Limb (tissue), 2 donors: ENCODE results near the gene SFTA2.
"Not testable (repeated sequence)": the region's sequence is repeated elsewhere in the genome, so short reads cannot be mapped to it uniquely, and the experiment has no call there.

Experiments used
- DNase-seq, 2 donors: peaks; one replicate each; pipeline ENCODE4 v3.0.0-alpha.2; 2016; ENCODE audit errors: extremely low spot score in 2 of 2

The SFTA2 gene

DNA sequence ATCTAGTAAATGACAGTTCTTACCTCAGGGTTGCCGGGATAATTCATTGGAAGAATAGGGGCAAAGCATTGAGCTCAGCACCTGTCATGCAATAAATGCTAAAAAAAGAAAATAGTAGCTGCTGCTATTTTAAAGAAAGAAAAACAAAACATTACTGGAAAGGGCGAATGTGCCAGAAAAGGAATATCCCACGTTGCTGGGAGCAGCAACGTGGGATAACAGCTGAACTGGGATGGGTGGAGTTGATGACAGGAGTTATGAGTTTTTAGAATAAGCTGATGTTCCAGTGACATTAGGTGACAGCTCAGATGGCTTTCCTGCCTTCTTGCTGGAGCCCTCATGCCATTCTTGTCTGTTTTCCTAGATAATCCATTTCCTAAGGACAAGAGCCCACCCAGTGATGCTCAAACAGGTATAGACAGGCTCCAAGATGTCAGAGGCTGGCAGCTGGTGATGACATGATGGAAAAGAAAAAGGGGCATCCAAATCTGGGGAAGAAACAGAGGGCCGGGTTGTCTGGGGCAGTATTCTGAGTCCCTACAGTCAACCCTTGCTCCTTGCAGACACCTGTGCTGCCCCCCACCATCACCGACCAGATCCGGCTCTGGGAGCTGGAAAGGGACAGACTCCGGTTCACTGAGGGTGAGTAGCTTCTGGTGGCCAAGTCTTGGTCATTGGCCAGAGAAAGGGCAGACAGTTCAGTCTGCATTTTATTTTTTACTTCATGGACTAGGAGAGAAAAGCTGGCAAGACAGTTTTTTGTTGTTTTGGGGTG, 19.0 kb downstream of the SFTA2 start:
- DNase-seq = no peak

DNA sequence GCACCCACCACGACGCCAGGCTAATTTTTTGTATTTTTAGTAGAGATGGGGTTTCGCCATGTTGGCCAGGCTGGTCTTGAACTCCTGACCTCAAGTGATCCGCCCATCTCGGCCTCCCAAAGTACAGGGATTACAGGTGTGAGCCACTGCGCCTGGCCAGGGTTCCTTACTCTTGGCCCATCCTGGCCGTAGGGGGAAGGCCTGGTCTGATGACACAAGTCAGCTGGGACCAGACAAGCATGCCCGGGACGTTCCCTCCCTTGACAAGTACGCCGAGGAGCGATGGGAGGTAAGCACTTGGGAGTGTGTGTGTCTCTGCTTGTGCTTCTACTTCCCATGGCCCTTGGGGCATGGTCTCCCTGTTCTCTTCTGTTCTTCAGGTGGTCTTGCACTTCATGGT, 21.5 kb downstream of the SFTA2 start:
- DNase-seq = not testable (repeated sequence)

DNA sequence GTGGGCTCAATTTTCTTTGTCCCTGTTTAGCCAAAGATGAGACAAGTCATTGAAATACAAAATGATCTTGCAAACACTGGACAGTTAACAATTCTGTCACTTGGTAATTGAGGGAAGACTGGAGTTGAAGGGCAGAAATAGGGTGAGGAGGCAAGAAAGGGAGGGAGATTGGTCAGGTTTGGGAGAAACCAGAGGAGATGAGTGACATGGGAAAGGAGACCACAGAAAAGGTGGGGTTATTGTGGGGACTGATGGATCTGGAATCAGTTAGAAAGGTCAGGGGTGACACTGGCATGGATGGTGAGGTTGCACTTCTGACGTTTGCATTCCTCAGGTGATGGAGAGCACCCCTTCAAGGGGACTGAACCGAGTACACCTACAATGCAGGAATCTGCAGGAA, 23.3 kb downstream of the SFTA2 start:
- DNase-seq = no peak

DNA sequence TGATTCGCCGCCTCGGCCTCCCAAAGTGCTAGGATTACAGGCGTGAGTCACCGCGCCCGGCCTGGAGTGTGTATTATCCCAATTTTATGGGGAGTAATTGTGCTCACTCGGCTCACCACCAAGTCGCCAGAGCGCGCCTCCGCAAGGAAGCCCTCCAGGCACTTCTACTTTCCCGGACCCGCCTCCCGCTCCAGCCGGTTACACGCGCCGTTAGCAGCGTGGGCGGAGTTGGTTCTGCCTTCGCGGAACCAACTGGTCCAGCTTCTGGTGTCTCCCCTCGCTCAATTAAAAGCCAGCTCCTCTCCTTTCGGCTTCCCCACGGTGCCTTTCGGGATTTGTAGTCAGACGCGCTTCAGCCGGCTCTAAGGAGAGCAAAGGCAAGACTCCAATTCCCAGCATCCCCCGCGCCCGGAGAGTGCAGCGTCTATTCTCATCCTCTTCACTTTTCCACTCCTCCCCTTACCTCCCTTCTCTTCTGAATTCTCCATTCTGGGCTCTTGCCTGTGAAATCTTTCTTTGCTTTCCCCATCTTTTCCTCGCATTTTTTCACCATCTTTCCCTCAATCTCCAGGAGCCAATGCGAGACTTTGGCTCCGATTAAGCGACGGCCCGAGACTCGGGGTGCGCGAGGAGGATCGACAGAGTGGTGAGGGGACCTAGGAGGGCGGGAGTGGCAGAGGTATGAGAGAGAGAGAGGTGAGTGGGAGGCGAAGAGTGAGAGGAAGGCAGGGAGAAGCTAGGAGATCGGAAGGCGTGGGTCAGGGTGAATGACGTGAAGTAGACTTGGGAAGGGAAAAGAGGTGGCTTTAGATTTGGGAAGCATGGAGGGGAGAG, 24.0 kb downstream of the SFTA2 start, which contains the start of gene GTF2H4:
Gene GTF2H4, plus strand, starts transcription at position 450 of the 834 bp plus-strand sequence.
- DNase-seq = peak; percentile 95 to 99

DNA sequence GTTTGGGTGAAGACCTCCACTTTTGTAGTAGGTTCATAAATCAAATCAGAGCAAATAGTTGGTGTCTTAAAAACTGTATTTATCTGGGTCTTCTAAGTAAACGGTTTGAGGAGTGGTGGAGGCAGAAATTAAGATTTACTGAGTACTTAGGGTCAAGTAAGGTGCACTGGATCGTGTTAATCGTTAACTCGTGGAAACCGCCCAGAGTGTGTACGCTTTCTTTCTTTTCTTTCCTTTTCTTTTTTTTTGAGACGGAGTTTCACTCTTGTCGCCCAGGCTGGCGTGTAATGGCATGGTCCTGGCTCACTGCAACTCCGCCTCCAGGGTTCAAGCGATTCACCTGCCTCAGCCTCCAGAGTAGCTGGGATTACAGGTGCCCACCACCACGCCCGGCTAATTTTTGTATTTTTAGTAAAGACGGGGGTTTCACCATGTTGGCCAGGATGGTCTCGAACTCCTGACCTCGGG, 24.6 kb downstream of the SFTA2 start:
- DNase-seq = not testable (repeated sequence)

DNA sequence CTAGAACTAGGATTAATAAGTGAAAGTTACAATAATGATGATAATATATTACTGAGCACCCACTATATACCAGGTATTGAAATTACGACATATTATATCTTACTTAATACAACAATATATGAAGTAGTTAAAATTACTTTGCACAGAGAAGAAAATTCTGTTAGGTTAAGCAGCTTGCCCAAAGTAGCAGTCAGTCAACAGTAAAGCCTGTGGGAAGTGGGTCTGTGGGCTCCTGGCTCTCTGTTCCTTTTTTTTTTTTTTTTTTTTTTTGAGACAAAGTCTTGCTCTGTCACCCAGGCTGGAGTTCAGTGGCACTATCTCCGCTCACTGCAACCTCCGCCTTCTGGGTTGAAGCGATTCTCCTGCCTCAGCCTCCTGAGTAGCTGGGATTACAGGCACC, 28.7 kb downstream of the SFTA2 start:
- DNase-seq = no peak

DNA sequence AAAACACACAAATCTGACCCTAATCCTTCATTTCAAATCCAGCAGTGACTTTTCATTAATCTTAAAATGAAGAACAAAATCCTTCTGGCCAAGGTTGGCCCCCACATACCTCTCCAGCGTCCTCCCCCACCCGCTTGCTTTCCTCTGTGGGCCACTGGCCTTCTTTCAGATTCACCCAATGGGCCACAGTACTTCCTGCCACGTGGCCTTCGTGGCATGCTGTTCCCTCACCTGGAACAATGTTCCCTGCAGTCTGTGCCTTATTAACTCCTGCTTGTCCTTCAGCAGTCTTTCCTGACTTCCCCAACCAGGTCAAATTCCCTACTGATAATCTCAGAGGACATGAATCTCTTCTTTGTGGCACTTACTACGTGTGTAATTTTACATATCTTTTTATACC, 29.3 kb downstream of the SFTA2 start:
- no peak for DNase-seq

DNA sequence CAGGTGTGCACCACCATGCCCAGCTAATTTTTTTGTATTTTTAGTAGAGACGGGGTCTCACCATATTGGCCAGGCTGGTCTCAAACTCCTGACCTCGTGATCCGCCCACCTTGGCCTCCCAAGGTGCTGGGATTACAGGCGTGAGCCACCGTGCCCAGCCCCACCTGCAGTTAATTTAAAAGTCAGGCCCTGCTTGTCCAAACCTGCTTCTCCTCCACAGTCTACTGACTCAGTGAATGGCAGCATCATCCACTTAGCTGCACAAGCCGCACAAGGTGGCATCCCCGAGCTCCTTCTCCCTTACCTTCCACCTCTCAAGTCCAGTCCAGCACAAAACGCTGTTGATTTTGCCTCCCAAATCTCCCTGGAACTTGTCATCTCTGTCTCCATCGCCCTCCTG, 29.8 kb downstream of the SFTA2 start:
- not testable (repeated sequence) for DNase-seq

DNA sequence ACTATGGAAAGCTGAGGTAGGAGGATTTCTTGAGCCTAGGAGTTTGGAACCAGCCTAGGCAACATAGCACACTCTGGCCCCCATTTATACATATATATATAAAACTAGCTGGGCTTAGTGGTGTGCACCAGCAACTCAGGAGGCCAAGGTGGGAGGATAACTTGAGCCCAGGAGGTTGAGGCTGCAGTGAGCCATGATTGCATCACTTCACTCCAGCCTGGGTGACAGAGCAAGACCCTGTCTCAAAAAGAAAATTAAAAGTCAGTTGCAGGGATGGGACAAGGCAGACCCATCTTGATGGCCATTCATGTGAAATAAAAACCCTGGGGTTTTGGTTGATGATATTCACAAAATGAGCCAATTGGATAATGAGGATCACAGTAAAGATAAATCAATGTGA, 30.5 kb downstream of the SFTA2 start:
- no peak for DNase-seq

DNA sequence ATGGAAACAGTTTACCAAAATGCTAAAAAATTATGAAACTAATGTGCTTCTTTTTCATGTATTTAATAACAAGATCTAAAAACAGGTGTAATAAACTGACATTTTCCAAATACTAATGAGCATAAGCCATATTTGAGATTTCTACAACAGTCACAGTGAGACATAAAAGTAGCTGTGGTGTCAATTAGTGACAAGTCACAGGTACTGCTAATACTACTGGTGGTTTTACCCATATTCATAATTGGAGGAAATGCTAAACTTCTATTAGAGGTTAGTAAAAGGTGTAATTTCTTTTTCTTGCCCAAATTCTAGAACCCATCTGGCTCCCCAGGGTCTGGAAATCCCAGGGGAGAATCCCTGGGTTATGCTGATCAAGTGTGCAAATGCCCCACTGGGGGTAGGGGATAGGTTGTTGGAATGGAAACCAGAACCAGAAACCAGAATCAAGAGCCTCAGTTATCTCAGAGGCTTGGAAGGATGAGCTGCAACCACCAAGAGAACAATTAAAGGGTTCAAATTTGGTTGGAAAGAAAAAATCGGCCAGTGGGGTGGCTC, 31.0 kb downstream of the SFTA2 start:
- no peak for DNase-seq

DNA sequence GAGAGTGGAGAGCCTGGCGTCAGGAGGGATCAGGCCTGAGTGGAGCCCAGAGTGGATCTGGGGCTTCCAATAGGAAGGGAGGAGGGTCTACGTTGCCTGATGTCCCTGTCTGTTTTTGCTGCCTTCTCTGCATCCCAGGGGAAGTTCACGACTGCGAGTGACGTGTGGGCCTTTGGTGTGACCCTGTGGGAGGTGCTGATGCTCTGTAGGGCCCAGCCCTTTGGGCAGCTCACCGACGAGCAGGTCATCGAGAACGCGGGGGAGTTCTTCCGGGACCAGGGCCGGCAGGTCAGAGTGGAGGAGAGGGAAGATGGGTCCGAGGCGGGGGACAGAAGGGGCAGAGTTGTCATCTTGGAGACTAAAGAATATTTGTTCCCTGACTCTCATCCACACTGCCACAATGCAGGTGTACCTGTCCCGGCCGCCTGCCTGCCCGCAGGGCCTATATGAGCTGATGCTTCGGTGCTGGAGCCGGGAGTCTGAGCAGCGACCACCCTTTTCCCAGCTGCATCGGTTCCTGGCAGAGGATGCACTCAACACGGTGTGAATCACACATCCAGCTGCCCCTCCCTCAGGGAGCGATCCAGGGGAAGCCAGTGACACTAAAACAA, 33.1 kb downstream of the SFTA2 start:
- DNase-seq = no peak

DNA sequence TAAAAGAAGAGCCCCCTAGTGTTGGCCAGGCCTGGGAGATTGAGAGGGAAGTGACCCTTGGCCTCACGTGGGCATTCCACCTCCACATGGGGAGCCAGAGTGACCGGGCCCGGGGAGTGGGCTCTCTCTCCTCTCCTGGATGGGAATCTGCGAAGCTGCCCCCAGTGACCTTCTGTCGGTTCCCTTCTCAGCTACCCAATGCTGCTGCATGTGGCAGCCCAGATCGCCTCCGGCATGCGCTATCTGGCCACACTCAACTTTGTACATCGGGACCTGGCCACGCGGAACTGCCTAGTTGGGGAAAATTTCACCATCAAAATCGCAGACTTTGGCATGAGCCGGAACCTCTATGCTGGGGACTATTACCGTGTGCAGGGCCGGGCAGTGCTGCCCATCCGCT, 34.1 kb downstream of the SFTA2 start:
- no peak for DNase-seq

DNA sequence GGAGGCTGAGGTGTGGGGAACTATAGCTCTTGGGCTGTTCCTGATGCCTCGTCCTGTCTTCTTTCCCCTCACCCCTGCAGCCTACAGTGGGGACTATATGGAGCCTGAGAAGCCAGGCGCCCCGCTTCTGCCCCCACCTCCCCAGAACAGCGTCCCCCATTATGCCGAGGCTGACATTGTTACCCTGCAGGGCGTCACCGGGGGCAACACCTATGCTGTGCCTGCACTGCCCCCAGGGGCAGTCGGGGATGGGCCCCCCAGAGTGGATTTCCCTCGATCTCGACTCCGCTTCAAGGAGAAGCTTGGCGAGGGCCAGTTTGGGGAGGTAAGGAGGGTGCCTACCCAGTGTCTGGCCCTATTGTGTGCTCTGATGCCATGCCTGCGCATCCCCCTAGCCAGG, 35.4 kb downstream of the SFTA2 start:
- DNase-seq = no peak

DNA sequence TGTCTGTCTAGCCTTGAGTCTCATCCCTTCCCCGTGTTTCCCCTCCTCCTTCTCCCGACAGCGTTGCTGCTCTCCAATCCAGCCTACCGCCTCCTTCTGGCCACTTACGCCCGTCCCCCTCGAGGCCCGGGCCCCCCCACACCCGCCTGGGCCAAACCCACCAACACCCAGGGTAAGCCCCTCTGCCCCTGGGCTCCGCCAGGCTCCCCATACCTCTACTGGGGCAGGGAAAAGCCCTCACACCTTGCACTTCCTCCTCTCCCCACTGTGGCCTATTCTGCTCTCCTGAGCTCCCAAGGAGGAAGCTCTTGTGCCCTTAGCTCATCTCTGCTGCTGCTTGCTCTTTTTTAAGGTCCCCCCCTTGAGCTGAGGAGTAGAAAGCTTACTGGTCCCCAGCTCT, 36.6 kb downstream of the SFTA2 start:
- no peak for DNase-seq

DNA sequence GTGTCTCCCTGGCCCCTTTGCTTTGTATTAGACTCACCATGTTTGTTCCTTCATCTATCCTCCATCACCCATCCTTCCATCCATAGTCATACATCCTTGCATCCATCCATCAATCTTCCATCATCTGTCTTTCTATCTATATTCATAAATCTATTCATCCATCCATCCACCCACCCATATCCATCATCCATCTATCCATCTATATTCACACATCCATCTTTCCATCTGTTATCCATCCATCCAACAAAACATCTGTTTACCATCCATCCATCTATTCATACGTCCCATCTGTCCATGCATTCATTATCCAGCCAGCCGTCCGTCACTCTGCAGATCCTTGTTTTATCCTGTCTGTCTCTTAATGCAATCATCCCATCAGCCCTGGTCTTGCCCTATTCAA, 37.0 kb downstream of the SFTA2 start:
- no peak for DNase-seq

DNA sequence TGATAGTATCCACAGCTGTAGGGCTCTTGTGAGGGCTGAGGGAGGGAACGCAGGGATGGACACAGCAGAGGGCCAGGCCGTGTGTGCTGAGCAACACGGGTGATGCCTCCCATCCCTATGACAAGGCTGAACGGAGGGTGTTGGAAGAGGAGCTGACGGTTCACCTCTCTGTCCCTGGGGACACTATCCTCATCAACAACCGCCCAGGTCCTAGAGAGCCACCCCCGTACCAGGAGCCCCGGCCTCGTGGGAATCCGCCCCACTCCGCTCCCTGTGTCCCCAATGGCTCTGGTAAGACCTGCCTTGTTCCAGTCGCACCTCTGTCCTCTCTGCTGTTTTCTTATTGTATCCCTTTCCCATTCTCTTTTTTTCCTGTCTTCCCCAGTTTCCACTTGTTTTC, 37.6 kb downstream of the SFTA2 start:
- DNase-seq = no peak

DNA sequence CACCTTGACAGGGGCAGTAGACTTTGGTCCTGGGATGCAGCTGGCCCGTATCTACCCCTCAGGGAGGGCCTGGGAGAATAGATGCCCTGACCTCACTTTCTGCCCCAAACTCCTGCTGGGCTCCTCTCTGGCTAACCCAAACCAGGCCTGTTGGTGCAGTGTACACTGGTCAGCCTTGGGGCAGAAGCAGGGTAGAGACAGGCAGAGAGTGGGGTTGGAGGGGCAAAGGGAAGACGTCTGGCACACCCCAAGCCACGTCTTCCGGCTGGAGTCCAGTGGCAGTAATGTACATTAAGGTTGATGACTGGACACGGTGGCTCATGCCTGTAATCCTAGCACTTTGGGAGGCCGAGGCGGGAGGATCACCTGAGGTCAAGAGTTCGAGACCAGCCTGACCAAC, 38.3 kb downstream of the SFTA2 start:
- no peak for DNase-seq

DNA sequence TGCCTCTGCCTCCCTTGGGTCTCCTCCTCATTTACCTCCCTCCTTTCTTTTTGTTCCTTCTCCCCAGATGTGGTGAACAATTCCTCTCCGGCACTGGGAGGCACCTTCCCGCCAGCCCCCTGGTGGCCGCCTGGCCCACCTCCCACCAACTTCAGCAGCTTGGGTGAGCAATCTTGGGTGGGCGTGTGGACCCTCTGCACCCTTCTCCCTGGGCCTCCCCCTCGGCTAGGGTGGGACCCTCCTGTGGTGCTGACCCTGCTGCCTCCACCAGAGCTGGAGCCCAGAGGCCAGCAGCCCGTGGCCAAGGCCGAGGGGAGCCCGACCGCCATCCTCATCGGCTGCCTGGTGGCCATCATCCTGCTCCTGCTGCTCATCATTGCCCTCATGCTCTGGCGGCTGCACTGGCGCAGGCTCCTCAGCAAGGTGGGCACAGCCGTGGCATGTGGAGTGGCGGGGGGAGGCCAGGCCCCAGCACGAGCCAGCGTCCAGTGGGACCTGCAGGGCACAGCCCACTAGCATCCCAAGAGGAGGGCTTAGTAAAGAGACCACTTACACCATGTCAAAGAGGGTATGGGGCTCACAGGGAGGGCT, 38.9 kb downstream of the SFTA2 start:
- peak in 1 of 2 donors; percentile 25 for DNase-seq

DNA sequence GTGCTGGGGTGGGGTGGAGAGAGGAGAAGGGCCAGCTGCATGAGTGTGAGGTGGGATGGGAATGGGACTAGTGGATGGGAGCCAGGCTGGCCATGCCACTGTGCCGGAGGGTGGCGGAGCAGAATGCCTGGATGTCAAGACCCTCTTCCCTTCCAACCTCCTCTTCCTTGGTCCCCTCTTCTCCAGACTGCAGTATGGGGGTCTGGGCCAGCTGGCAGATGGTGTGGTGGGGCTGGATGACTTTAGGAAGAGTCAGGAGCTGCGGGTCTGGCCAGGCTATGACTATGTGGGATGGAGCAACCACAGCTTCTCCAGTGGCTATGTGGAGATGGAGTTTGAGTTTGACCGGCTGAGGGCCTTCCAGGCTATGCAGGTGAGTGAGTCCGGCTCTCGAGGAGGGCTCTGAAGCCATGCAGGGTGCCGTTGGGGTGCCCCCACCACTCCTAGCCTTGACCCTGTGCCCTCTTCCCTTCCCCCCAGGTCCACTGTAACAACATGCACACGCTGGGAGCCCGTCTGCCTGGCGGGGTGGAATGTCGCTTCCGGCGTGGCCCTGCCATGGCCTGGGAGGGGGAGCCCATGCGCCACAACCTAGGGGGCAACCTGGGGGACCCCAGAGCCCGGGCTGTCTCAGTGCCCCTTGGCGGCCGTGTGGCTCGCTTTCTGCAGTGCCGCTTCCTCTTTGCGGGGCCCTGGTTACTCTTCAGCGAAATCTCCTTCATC, 40.0 kb downstream of the SFTA2 start:
- no peak for DNase-seq

DNA sequence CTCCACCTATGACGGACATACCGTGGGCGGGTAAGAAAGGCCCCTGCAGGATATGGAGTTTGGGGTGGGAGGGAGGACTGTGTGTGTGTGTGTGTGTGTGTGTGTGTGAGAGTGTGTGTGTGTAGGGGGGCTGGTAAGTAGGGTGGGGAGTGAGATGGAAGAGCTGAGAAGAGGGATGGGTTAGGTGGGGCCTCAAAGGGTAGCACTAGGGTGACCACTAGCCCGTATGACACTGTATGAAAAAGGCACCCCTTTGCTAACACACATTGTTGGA, 40.6 kb downstream of the SFTA2 start:
- no peak for DNase-seq
